ENCODE results near the gene OTUB2.

Gene OTUB2

DNA sequence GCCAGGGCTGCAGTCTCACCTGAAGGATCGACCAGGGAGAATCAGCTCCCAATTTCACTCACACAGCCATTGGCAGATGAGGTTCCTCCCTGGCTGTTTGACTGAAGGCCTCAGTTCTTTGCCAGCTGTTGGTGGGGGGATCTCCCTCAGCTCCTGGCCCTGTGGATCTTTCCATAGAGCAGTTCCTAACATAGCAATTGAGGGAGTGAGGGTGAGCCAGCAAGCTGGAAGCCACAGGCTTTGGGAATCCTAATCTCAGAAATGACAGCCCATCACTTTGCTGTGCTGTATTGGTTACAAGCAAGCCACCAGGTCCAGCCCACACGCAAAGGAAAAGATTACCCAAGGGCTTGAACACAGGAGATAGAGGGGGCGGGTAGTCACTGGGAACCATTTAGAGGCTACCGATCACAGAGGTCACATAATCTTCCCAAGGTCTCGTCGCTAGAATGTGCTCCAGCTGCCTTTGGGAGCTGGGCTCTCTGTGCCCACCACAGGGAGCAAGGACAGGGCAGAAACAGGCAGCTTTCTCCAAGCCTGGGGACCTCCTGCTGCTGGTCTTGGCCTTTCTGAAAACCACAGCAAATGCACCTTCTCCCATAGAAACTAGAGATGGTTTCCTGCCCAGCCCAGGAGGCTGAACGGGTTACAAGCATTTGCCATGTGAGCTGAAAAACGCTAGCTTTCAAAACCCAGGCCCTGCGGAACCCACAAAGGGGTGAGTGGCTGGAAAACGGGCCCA lies 4.6 kb upstream of the OTUB2 start:
- no peak for DNase-seq (ENCODE audit: low spot score)

DNA sequence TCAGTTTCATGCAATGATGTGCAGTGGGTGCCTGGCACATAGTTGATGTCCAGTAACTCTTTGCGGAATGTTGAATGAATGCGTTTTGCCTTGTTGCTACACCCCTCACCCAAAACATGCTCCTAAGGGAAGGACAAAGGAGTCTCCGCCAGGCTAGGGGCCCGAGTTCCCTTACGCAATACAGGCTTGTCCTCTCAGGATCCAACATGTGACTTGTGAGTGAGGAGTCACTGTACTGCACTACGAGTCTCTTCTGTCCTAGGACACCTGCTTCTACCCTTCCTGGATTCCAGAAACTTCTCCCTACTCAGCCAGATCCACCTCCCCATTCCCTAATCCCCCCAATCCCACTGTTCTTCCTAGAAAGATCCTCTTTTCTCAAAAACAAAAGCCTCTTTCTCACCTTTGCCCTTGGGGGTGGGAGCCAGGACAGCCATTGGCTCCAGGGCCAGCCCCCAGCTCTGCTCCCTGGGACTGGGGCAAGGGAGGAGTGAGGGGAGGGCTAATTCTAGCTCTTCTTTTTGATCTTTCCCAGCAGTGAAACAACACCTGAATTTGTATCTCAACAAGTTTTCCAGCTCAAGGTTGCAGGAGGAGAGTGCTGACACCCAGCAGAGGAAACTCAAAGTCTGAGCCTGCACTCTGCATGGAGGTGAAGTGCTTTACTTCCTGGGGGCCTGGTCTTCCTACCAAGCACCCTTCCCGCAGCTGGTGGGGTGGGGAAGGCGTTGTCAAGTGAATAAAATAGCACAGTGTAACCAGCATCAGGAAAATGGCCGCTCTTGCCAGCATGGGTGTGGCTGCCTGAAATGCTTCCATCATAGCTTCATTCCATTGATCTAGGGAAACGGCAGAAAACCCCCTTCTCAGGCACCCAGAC lies 3.4 kb upstream of the OTUB2 start:
- DNase-seq (ENCODE audit: low spot score) = no peak

DNA sequence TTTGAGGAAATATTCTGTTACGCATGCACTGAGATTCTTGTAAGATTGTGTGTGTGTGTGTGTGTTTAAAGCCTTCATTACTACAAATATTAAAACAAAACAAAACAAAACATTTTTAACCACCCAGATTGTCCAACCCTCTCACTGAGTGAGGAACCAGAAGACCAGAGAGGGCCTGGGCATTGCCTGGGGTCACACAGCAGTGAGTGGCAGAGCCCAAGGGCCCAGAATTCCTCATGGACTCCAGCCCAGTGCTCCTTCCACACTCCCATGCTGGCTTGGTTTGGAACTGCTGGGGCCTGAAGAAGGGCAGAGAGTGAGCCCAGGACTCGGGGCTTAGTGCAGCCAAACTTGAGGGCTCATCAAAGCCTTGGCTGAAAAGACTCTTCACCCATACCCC lies 1.6 kb upstream of the OTUB2 start:
- DNase-seq (ENCODE audit: low spot score) = no peak

DNA sequence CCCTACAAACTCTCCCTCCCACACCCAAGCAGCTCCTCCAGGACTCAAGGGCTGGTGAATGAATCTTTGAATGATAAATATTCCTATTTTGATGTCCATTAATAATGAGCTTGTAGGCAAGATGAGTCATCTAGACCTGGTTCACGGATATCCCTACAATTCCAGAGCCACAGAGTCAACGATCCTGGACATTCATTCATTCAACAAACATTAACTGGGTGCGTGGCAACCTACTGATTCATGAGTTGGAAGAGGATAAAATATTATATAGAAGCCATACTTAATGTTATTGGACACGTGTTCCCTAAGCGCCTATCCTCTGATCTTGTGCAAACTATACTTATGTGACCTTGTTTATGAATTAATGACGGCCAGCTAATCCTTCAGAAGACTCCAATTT lies 420 bp upstream of the OTUB2 start:
- DNase-seq (ENCODE audit: low spot score) = no peak

DNA sequence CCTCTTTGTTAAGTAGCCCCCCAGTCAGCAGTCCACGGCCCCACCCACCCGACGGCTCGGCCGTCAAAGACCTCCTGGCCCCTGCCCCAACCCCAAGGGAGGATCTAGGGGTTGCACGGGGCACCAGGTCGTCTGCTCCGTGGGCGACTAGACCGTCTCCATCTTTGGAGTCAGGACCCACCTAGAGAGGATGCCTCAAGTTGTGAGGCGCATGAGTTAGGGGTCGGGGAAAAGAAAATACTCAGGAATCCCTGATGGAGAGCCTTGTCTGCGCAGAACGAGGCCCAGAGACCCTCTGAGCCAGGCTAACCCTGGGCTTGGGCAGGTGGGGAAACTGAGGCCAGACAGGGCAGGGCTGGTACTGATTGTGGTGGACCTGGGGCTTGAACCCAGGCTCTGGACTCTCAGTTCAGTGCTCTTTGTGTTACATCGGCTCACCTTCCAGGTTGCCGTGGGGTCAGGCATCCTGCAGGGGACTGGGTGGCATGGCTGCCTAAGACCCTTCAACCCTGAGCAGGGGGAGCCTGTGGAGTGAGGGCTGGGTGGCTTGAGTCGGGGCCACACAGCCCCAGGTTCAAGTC lies 839 bp downstream of the OTUB2 start:
- DNase-seq (ENCODE audit: low spot score) = no peak

DNA sequence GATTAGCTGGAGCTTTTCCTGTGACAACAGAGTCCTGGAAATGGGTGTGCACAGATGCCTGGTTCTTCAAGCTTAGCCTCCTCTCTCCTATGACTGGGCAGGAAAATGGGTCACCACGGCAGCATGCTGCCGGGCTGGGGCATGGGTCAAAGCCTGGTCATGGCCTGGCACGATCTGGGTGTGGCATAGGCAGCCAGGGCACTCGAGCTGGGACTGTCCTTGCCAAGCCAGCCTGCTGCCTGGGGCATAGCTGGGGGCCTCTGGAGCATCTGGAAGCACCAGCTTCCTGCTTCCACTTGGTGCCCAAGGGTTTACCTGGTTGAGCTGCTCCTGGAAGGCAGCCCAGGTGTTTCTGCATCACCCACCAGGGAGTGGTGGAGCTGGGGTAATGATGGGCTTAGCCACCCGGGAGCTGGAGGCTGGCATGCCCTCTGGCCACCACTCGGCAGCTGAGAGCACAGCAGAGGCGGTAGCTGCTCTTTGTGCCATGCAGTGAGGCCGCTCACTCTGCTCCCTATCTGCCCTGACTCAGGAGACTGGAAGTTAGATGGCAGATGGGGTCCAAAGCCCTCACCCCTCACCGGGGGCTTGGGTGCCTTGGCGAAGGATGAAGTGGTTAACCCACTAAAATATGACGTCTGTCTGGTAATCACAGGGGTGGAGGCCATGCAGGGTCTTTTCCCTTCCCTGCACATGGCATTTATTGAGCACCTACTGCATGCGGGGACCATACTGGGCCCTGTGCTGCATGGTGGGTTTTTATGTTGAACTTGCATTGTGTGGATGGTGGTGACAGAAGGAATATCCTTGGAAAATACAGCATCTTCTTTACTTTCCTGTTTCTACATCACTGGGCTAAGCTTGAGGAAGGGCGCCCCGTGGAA lies 1.7 kb downstream of the OTUB2 start:
- no peak for DNase-seq (ENCODE audit: low spot score)

DNA sequence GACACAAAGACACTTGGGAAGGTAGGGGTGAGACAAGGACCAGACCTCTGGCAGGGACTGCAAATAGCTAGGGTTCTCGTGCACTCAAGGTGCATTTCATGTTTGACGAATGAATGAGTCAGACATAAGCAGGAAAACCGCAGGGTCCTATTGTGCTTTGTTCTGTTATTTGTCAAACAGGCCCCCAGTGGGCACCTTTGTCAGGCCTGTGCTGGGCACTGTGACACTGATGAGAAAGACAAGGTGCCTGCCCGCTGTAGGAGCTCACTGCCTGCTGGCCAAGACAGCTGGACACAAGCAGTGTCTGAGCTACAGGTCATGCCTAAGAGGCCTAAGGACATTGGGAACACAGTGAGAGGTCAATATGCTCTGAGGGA lies 2.3 kb downstream of the OTUB2 start:
- DNase-seq (ENCODE audit: low spot score) = no peak

DNA sequence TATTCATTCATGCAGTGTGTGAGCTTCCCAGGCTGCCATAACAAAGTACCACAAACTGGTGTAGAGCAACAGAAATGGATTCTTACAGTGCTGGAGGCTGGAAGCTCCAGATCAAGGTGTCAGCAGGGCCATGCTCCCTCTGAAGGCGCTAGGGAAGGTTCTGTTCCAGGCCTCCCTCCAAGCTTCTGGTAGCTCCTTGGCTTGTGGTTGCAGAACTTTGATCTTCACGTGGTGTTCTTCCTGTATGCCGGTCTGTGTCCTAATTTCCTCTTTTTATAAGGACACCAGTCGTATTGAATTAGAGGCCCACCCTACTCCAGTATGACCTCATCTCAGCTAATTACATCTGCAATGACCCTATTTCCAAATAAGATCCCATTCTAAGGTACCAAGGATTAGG lies 3.1 kb downstream of the OTUB2 start:
- no peak for DNase-seq (ENCODE audit: low spot score)

DNA sequence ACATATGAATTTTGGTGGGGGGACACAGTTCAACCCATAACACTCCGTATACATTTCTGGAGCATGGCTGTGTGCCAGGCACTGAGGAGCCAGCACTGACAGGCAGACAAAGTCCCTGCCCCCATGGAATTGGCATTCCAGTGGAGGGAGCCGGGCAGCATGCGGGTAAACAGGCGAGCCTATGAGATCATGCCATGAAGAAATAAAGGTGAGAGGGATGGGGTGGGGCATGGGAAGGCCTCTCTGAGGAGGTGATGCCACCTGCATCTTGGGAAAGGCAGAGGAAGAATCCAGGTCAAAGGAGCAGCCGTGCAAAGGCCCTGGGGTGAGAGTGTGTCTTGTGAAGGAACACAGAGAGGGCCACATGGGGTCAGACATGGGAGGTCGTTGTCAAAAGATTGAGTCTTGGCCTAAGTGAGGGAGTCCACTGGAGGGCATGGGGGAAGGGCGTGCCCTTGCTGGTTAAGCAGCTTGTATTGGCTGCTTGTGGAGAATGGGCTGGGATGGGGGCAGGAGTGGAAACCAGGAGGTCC lies 3.6 kb downstream of the OTUB2 start:
- no peak for DNase-seq (ENCODE audit: low spot score)

DNA sequence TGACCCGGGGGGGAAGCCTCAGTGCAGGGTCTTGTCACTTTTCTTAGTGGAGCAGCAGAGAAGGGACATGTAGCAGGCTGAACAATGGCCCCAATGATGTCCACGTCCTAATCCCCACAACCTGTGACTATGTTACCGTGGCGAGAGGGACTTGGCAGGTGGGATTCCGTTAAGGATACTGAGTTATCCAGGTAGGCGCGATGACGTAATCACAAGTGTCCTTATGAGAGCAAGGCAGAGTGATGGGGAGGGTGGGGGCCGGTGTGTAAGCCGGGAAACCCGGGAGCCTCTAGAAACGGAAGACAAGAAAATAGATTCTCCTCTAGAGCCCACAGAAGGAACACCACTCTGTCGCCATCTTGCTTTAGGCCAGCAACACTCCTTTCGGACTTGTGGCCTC lies 4.4 kb downstream of the OTUB2 start:
- no peak for DNase-seq (ENCODE audit: low spot score)

DNA sequence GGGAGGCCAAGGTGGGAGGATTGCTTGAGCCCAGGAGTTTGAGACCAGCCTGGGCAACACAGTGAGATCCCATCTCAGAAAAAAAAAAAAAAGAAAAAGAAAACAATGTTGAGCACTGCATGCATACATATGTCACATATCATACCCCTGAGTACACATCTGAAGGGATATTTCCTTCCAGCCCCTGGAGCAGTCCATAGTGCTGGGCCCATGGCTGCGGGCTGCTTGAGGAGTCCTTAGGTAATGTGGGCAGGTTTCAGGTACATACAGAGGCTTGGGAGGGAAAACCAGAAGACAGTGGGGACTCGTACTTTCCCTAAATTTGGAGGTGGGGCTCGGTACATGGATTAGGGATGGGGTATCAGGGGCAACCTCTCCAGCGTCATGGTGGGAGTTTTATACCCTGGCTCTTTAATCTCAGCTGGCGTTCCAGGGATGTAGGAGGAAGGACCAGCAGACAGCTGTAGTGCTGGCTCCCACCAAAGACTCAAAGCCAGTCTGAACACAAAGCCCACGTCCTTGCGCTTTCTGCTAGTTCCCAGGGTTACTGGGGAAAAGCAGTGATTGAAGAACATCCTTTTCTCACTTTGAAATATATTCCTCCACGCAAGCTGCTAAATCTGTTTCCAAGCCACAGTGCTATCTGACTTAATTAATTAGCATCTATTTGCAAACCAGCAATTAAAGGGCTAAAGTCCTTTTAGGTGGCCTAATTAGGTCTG lies 5.2 kb downstream of the OTUB2 start:
- no peak for DNase-seq (ENCODE audit: low spot score)

DNA sequence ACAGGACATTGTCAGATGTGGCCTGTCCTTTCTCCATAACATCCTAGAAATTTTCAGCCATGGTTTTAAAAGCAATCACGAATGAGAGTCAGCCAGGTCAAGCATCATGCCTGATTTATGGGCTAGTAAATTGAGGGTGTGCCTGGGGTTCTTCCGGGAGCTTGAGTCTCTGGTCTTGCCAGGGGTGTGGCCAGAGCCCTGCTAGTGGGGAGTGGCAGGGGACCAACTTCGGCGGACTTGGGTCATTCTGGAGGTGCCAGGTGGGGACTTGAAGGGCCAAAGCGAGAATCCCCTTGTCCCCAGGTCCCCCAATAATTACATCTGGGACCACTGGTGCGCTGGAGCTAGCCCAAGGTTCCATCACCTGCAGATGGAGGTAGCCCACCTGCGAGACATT lies 5.7 kb downstream of the OTUB2 start:
- DNase-seq (ENCODE audit: low spot score) = no peak

DNA sequence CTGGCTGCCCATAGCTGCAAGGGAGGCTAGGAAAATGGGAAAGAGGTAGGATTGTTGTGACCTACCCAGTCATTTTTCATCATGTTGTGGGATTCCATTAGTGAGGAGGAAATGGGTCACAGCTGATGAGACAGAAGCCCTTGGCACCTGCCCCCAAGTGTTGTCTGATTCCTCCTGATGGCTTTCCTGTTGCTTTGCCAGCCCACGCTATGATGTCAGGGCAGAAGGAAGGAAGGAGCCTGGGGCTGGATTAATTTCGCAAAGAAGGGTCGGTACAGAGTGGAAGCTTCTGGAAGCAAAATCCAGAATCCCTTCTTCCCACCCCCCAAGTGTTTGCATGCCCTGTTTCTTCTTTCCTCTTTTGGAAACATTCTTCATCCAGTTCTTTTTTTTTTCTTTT lies 8.7 kb downstream of the OTUB2 start:
- no peak for DNase-seq (ENCODE audit: low spot score)

DNA sequence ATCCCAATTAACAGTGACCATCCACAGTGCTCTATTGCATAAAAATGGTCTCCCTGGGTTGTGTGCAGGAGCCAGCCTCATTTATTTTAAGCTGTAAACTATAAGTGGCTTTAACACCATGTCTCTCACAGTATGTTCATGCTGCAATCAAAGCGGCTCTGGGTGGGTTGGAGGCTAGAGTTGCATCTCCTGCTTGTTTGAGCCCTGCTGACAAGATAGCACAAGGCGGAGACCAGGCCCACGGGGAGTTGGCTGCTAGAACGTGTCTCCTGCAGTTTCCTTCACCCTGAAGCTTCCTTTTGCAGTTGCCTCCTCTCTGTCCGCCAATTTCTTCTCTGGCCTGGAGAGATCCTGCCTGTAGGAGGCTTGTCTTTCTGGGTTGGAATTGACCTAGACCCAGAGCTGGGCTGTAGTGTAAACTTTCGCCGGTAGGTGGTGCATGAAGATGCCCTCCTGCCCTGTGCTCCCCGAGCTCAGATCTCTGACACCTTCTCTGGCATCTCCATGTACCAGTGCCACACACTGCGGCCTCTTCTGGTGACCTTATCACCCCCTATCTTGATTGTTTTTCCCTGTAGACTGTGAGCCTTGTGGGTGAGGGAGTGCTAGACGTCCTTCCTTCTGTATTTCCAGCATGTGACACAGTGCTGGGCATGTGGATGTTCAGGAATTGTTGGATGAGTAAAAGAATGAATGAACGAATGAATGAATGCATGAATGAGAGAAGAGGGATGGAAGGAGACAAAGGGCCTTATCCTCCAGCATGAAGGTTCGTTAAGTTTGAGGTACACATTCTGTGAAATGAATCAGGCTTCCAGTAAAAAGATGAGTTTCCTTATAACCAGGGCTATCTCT lies 10.4 kb downstream of the OTUB2 start:
- DNase-seq (ENCODE audit: low spot score) = peak; percentile 79

DNA sequence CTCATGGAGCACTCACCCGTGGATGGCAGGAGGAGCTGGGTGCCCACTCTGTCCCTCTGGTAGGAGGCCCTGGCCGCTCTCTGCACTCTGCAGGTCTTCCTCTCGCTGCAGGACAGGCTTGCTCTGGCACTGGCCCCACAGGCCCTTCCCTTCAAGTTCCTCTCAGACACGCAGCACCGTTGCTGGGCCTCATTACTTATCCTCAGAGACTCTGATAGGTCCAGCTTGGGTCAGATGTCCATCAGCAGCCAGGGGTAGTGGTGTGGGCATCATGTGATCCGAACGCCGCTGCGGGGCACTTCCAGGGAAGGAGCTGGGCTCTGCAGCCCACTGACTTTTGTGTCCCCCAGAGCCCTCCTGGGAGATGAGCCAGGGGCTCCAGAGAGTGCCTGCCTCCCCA lies 11.8 kb downstream of the OTUB2 start:
- no peak for DNase-seq (ENCODE audit: low spot score)

DNA sequence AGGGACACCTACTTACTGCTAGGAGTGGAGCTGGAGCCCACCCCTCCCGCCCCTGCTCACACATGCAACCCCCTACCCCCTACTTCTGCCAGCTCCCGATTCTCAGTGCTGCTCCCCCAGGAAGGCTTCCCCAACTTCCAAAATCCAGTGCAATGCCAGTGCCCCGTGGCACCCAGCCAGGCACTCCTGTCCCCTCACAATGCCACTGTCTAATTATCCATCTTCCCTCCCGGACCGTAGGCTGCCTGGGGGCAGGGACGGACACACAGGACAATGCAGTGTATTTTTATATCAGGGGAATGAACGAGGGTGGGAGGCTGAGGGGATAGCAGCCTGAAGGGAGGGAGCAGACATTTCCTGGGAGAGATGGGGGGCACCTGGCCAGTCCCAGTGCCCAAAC lies 12.4 kb downstream of the OTUB2 start:
- no peak for DNase-seq (ENCODE audit: low spot score)

DNA sequence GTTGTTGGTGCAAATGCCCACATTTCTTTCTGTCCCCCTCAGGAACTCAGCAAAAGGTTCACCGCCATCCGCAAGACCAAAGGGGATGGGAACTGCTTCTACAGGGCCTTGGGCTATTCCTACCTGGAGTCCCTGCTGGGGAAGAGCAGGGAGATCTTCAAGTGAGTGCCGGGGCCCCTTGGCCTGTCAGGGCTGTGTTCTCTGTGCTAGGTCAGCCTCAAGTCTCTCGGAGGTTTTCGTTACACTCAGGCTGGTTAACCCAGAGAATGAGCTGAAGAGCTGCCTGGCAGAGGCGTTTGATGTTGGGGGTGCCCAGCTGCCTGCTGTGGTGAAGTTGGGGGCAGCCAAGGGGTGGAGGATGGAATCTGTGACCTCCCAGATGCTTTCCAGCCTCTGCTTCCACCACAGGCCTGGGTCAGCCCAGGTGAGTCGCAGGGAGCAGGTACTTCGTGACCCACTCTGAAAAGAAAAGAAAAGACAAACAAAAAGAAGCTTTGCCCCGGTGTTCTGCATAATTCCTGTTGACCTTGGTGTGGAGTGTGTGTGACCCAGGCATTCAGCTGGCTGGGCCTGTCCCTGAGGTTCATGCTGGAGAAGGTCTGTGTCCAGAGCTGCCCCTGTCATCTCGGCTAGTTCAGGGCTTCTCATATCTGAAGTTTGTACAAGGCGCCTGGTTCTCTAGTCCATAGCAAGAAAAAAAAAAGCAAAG lies 12.9 kb downstream of the OTUB2 start:
- no peak for DNase-seq (ENCODE audit: low spot score)

DNA sequence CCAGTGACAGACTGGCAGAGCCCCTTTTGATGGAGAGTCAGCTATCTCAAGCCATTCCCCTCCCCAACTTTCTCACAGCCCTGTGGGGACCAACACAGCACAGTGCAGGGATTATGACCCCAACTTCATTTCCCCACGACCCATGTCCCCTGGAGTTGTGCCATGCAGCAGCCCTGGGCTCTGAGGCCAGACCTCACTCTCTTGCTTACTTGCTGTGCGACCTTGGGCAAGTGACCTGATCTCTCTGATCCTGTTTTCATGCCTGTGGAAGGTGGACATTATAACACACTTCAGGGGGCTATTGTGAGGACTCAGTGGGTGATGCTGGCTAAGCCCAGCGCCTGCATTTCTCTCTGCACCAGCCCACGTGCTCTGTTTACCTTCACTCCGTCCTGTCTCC lies 14.1 kb downstream of the OTUB2 start:
- DNase-seq (ENCODE audit: low spot score) = no peak

DNA sequence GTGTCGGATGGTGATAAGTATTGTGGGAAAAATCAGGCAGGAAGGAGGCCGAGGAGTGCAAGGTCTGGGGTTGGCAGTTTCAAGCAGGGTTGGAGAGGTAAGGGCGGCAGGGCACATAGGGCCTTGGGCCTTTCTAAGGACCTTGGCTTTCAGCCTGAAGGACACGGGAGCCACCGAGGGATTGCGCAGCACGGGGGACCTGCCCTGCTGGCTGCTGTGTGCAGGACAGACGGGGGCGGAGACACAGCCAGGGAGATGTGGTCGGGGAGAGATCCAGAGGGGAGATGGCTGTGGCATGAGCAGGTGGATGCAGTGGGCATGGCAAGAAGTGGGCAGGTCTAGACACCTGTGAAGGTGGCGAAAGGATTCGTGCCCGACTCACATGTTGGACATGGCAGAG lies 14.7 kb downstream of the OTUB2 start:
- DNase-seq (ENCODE audit: low spot score) = no peak
